Activated effector memory CD4-positive, alpha-beta T cell treated with Interleukin-2 at 50 U/mL for 16 hours (primary cell): ENCODE data around the gene ADCYAP1R1.
"Not testable (repeated sequence)": the region's sequence is repeated elsewhere in the genome, so short reads cannot be mapped to it uniquely, and the experiment has no call there.

Experiments used
- DNase-seq: peaks from one replicate; pipeline ENCODE4 v3.0.0-alpha.2; 2020

Gene ADCYAP1R1

GRCh38 chr7:31151849-31152248 is 99.7 kb downstream of the ADCYAP1R1 start:
- no peak for DNase-seq

GRCh38 chr7:31153318-31153717 is 101.2 kb downstream of the ADCYAP1R1 start:
- not testable (repeated sequence) for DNase-seq

GRCh38 chr7:31160941-31161340 is 108.8 kb downstream of the ADCYAP1R1 start:
- DNase-seq: no peak
